Neural cell (in vitro differentiated cells): ENCODE results near the gene HOXC6. TPM values are rescaled to one million over a fixed set of nuclear protein-coding genes. Genes with fewer than 3 reads are reported as not detected.

Experiments used
- H2AFZ ChIP-seq: fragments of 200-600, 300-800 bp; sonication (generic), shearing (Covaris generic); 2 replicates; pipeline ENCODE4 v1.6.0; 2014; ENCODE audit warnings: low read depth, mild to moderate bottlenecking, antibody characterized with exemption, low read length, moderate library complexity
- H3F3A ChIP-seq: fragments of 200-600 bp; shearing (Covaris generic); 2 replicates; pipeline ENCODE4 v1.6.1; 2016; ENCODE audit warnings: mild to moderate bottlenecking, moderate library complexity, mixed read lengths, antibody characterized with exemption, low read length; ENCODE audit not compliant: insufficient read depth, poor library complexity, severe bottlenecking
- H3K27ac ChIP-seq: fragments of 200-600, 300-800 bp; sonication (generic), shearing (Covaris generic); 2 replicates; pipeline ENCODE4 v1.5.1; 2014; ENCODE audit warnings: mild to moderate bottlenecking, low read length, moderate library complexity
- H3K27me3 ChIP-seq: fragments of 300-800, 200-600 bp; sonication (generic), shearing (Covaris generic); 2 replicates; pipeline ENCODE4 v1.6.0; 2014; ENCODE audit warnings: mild to moderate bottlenecking, low read depth, low read length, moderate library complexity; ENCODE audit not compliant: insufficient read depth
- H3K36me3 ChIP-seq: fragments of 300-800, 200-600 bp; sonication (generic), shearing (Covaris generic); 2 replicates; pipeline ENCODE4 v1.5.1; 2014; ENCODE audit warnings: mild to moderate bottlenecking, antibody characterized with exemption, low read length, moderate library complexity; ENCODE audit not compliant: insufficient read depth
- H3K4me2 ChIP-seq: fragments of 300-800, 200-600 bp; sonication (generic), shearing (Covaris generic); 2 replicates; pipeline ENCODE4 v1.6.0; 2014; ENCODE audit warnings: mild to moderate bottlenecking, low read length
- H3K4me3 ChIP-seq: fragments of 300-800, 200-600 bp; sonication (generic), shearing (Covaris generic); 2 replicates; pipeline ENCODE4 v1.5.1; 2014; ENCODE audit warnings: mild to moderate bottlenecking, low read length, moderate library complexity
- H3K79me2 ChIP-seq: fragments of 200-600 bp; shearing (Covaris generic); replicated peaks from 2 replicates; pipeline ENCODE4 v1.6.0; 2014; ENCODE audit warnings: mild to moderate bottlenecking, low read length, moderate library complexity; ENCODE audit not compliant: insufficient read depth
- H3K9ac ChIP-seq: fragments of 300-800, 200-600 bp; sonication (generic), shearing (Covaris generic); 2 replicates; pipeline ENCODE4 v1.6.1; 2016; ENCODE audit warnings: mild to moderate bottlenecking, low read length, mixed read lengths
- H3K9me2 ChIP-seq: fragments of 200-600 bp; shearing (Covaris generic); 2 replicates; pipeline ENCODE4 v1.6.1; 2016; ENCODE audit warnings: mild to moderate bottlenecking, low read length, mixed read lengths; ENCODE audit not compliant: insufficient read depth
- H3K9me3 ChIP-seq: fragments of 200-600, 300-800 bp; sonication (generic), shearing (Covaris generic); 2 replicates; pipeline ENCODE4 v1.6.1; 2016; ENCODE audit warnings: mild to moderate bottlenecking, mixed run types, low read length, moderate library complexity, mixed read lengths
- H4K20me1 ChIP-seq: fragments of 200-600 bp; shearing (Covaris generic); 2 replicates; pipeline ENCODE4 v1.6.1; 2016; ENCODE audit warnings: mild to moderate bottlenecking, mixed run types; ENCODE audit not compliant: insufficient read depth
- CTCF ChIP-seq: fragments of 450-650 bp; IDR thresholded peaks from 2 replicates; pipeline ENCODE4 v1.5.1; 2014; ENCODE audit warnings: antibody characterized with exemption, mild to moderate bottlenecking, moderate library complexity; ENCODE audit not compliant: poor library complexity, severe bottlenecking
- EP300 ChIP-seq: fragments of 450-650 bp; conservative IDR thresholded peaks from 2 replicates; pipeline ENCODE4 v1.6.1; 2014; ENCODE audit warnings: antibody characterized with exemption, mild to moderate bottlenecking, moderate library complexity; ENCODE audit not compliant: poor library complexity, severe bottlenecking
- EZH2 ChIP-seq: fragments of 200-600, 300-800 bp; shearing (Covaris generic), sonication (generic); IDR thresholded peaks from 2 replicates; pipeline ENCODE4 v1.6.1; 2014; ENCODE audit warnings: antibody characterized with exemption, low read length, borderline replicate concordance, mild to moderate bottlenecking; ENCODE audit not compliant: insufficient read depth, poor library complexity, severe bottlenecking
- MXI1 ChIP-seq: fragments of 450-650 bp; conservative IDR thresholded peaks from 2 replicates; pipeline ENCODE4 v1.6.1; 2014; ENCODE audit warnings: antibody characterized with exemption, mild to moderate bottlenecking; ENCODE audit not compliant: poor library complexity, severe bottlenecking
- POLR2AphosphoS5 ChIP-seq: IDR thresholded peaks from 2 replicates; pipeline ENCODE4 v1.6.1; 2012
- RAD21 ChIP-seq: fragments of 450-650 bp; conservative IDR thresholded peaks from 2 replicates; pipeline ENCODE4 v1.6.1; 2014; ENCODE audit warnings: antibody characterized with exemption, mild to moderate bottlenecking, moderate library complexity
- REST ChIP-seq: IDR thresholded peaks from 2 replicates; pipeline ENCODE4 v1.6.1; 2012; ENCODE audit warnings: borderline replicate concordance
- SMC3 ChIP-seq: fragments of 450-650 bp; conservative IDR thresholded peaks from 2 replicates; pipeline ENCODE4 v1.6.1; 2014; ENCODE audit warnings: antibody characterized with exemption, mild to moderate bottlenecking, moderate library complexity; ENCODE audit not compliant: poor library complexity
- TAF1 ChIP-seq: IDR thresholded peaks from 2 replicates; pipeline ENCODE4 v1.6.1; 2012; ENCODE audit warnings: low read depth
- polyA plus RNA-seq: library from polyadenylated mRNA; depleted of rRNA; stranded (reverse); fragments of >200 nt; gene quantifications from 2 replicates; pipeline ENCODE4 v1.2.3, GENCODE V29; 2014

HOXC6 gene
- polyA plus RNA-seq, 1 donor from 2014 or later: not detected

DNA sequence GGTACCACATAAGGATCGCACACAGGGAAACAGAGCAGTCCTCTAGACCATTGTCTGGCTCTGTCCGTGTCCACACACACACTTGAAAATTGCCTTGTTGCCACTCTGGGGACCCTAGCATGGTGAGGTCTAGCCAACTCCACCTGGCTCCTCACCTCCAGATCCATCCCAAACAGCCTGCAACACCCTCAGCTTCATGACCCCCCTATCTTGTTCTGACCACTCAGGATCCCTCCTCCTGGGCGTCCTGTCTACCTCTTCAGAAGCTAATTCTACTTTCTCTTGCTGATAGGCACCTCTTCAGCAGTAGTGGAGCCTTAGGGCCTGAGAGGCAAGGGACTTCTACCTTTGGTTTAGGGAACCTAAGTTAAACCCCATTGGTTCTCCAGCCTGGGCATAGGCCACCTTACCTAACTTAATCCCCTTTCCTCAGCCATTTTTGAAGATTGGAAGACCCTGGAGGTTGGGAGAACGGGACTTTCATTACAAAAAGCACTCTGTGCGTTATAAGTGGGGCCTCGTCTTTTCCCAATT lies 3.9 kb downstream of the HOXC6 start (continued):
- TF ChIP-seq RAD21: no peak
- TF ChIP-seq TAF1: no peak
- no peak for TF ChIP-seq SMC3

GRCh38 chr12:54032627-54033100 lies 4.4 kb downstream of the HOXC6 start, which contains the start of gene HOXC5:
Gene HOXC5, plus strand, starts transcription at chr12:54033050. Its CDS starts 73 bp downstream, at chr12:54033123.
- H3K36me3 ChIP-seq: no peaks in the 10 kb centered on the region
- no peaks in the 10 kb centered on the region for H3K9me3 ChIP-seq
- H2AFZ ChIP-seq: no peak within 1 kb of the TSS
- H3F3A ChIP-seq: no peaks in the 10 kb centered on the region
- H3K9me2 ChIP-seq: no peaks in the 10 kb centered on the region
- no peak within 1 kb of the TSS for H3K9ac ChIP-seq
- no peak within 1 kb of the TSS for H3K4me2 ChIP-seq
- TF ChIP-seq TAF1 (no peak), SMC3 (peak; percentile 79), EP300 (no peak), REST (no peak), MXI1 (no peak), RAD21 (peak; percentile 73), CTCF (peak; percentile 75), POLR2AphosphoS5 (no peak), EZH2 (peak; percentile 15)
- peaks cover 99% of the 10 kb centered on the region for H3K27me3 ChIP-seq
- no peak within 1 kb of the TSS for H3K27ac ChIP-seq
- H3K4me3 ChIP-seq: no peak within 1 kb of the TSS
- H3K79me2 ChIP-seq: no peaks in the 10 kb centered on the region
- no peaks in the 10 kb centered on the region for H4K20me1 ChIP-seq

GRCh38 chr12:54033106-54033979 lies 5.1 kb downstream of the HOXC6 start:
- no peak overlapping the region for H3K9ac ChIP-seq
- H3K79me2 ChIP-seq: no peaks in the 10 kb centered on the region
- H3K9me2 ChIP-seq: no peaks in the 10 kb centered on the region
- H3F3A ChIP-seq: no peaks in the 10 kb centered on the region
- no peak for TF ChIP-seq EP300
- no peak for TF ChIP-seq REST
- TF ChIP-seq POLR2AphosphoS5: no peak
- TF ChIP-seq RAD21: no peak
- TF ChIP-seq EZH2: peak; percentile 27
- peaks cover 99% of the 10 kb centered on the region for H3K27me3 ChIP-seq
- no peaks in the 10 kb centered on the region for H4K20me1 ChIP-seq
- H3K4me3 ChIP-seq: no peak overlapping the region
- H2AFZ ChIP-seq: no peak overlapping the region
- H3K9me3 ChIP-seq: no peaks in the 10 kb centered on the region
- no peak overlapping the region for H3K27ac ChIP-seq
- H3K36me3 ChIP-seq: no peaks in the 10 kb centered on the region
- H3K4me2 ChIP-seq: no peak overlapping the region
